Activated CD8-positive, alpha-beta memory T cell treated with anti-CD3 and anti-CD28 coated beads for 36 hours (primary cell): Measurements from ENCODE around the gene MAPK14. TPM values are rescaled to one million over a fixed set of nuclear protein-coding genes. Genes with fewer than 3 reads are reported as not detected.

Experiments
- CTCF ChIA-PET: fragments of 350-600 bp; sonication (Branson Sonifier 250); formaldehyde crosslinking; loops from one replicate; lab custom pipeline; 2021; ENCODE audit warnings: antibody characterized with exemption; lab: Charles Lee
- POLR2A ChIA-PET: fragments of 350-600 bp; sonication (Branson Sonifier 250); formaldehyde crosslinking; loops from one replicate; lab custom pipeline; 2021; ENCODE audit warnings: antibody characterized with exemption; lab: Charles Lee
- total RNA-seq, 2 experiments: library from RNA; stranded (reverse); gene quantifications; one replicate each; pipeline ENCODE4 v1.2.3, GENCODE V29; 2021

Gene MAPK14
- total RNA-seq, 2 experiments from 2014 or later, result 41.6 to 44.7 TPM

GRCh38 chr6:36063318-36064060 is 35.9 kb downstream of the MAPK14 start:
- ChIA-PET POLR2A (no interaction called here), CTCF (interaction anchor here (1.7 kb wide), 1 partner anchor 32 kb away, joined by 4 read pairs; no protein-coding TSS in a partner anchor)

GRCh38 chr6:36064770-36065396 is 37.3 kb downstream of the MAPK14 start:
- POLR2A ChIA-PET, result no interaction called here
- CTCF ChIA-PET, result interaction anchor here (1.1 to 1.7 kb wide), 2 partner anchors 9 to 30 kb away, joined by 3 to 4 read pairs; no protein-coding TSS in a partner anchor

GRCh38 chr6:36065916-36066315 is 38.3 kb downstream of the MAPK14 start:
- POLR2A ChIA-PET, result interaction anchor here (0.6 kb wide), 1 partner anchor 25 kb away, joined by 5 read pairs; no protein-coding TSS in a partner anchor
- CTCF ChIA-PET, result no interaction called here

DNA sequence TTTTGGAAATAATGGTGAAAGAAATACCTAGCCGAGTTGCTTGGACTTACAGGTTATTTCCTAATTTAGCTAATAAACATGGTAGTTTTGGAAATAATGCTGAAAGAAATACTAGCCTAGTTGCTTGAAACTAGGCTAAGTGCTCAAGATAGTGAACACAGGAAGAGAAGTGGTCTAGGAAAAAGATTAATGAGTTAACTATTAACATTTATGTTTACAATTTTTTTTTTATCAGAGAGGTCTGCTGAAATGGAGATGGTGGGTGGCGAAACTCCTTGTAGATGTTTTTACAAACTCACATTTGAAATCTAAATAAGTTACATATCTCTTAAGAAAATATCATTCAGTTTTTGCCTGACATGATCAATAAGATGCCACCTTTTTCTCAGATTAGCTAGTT is 39.2 kb downstream of the MAPK14 start:
- POLR2A ChIA-PET, result interaction anchor here (0.7 kb wide), 1 partner anchor 34 kb away, joined by 3 read pairs; no protein-coding TSS in a partner anchor
- CTCF ChIA-PET, result no interaction called here

DNA sequence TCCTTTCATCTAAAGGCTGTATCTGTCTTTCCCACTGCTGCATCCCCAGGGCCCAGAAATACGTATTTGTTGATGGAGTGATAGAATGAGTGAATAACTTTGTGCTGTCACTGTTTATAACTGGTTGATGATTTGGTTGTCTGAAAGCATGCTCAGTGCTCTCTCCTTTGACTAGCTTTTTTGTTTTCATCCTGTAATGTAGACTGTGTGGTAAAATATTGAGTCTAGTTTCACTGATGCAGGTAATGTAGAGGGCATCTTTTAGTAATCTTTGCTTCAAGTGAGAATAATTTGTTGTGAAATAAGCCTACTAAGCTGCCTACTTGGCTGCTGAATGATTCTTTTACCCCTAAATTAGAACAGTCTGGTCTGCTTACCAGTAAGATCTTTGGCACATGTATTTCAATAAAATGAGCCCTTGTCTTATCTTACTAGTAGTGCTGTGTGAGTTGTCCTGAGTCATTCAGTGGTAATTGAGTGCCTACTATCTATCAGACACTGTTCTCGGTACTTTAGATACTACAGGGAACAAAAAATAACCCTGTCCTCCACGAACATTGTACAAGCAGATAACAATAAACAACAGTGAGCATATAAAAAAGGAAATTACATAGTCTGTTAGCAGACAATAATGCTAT is 39.9 kb downstream of the MAPK14 start:
- ChIA-PET CTCF (no interaction called here), POLR2A (no interaction called here)

- POLR2A ChIA-PET, result no interaction called here
- CTCF ChIA-PET, result no interaction called here
Measured at GRCh38 chr6:36068012-36068392, 40.4 kb downstream of the MAPK14 start.

DNA sequence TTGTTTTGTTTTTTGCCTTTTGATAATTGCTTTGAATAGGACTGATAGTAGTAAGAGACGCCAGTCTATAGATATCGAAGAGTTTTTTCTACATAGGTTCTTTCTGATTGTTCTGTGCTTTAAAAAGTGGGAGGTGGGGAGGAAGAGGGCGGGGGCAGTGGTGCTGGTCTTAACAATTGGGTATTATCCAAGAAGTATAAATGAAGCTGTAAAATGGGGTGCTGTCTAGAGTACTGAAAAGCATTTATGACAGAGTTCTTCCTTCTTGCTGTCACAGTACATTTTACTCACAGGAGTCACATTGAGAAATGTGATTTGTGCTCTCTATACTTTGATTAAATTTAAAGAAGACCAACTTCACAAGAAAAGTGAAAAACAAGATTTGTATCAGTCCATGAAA is 41.0 kb downstream of the MAPK14 start:
- ChIA-PET POLR2A (no interaction called here), CTCF (interaction anchor here (0.8 kb wide), 1 partner anchor 41 kb away, joined by 3 read pairs; the partner anchor contains the start of gene MAPK14)

- POLR2A ChIA-PET, result no interaction called here
Measured at GRCh38 chr6:36069573-36069972, 42.0 kb downstream of the MAPK14 start.

DNA sequence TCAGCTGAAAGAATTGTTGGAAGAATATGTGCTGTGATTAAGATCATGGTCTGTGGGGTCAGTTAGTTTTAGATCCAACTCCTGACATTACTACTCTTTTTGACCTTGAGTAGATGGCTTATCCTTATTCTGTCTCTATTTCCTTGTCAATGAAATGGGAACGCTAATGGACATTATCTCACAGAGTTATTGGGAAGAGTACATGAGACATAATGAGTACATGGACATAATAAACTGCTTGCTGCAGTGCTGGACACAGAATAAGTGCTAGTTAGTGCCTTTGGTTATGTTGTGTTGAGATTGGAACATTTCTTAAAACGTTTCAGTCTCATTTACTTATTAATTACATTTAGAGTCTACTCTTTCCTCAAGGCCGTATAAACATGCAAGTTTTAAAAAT is 42.6 kb downstream of the MAPK14 start:
- ChIA-PET CTCF (no interaction called here), POLR2A (no interaction called here)

More at GRCh38 chr6:36069573-36069972, 42.0 kb downstream of the MAPK14 start:
- CTCF ChIA-PET, result interaction anchor here (0.6 kb wide), 1 partner anchor 26 kb away, joined by 5 read pairs; no protein-coding TSS in a partner anchor

GRCh38 chr6:36071281-36071680 is 43.7 kb downstream of the MAPK14 start:
- ChIA-PET POLR2A (no interaction called here), CTCF (interaction anchor here (1.4 kb wide), 1 partner anchor 44 kb away, joined by 4 read pairs; the partner anchor contains the start of gene MAPK14)

DNA sequence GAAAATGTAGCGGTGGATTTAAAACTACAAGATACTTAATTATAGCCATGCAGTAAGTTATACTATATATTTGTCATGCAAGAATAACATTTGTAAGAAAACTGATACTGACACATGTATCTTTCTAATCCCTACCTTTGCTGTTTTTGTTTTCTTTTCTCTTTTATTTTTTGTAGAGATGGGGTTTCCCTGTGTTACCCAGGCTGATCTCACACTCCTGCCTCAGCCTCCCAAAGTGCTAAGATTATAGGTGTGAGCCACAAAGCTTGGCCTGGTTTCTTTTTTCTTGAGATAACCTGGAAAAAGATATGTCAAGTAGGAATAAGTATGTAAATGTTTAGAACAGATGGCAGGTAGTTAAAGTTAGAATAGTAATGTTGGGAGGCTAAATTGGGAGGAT is 44.1 kb downstream of the MAPK14 start:
- CTCF ChIA-PET, result interaction anchor here (1.4 kb wide), 1 partner anchor 44 kb away, joined by 4 read pairs; the partner anchor contains the start of gene MAPK14

DNA sequence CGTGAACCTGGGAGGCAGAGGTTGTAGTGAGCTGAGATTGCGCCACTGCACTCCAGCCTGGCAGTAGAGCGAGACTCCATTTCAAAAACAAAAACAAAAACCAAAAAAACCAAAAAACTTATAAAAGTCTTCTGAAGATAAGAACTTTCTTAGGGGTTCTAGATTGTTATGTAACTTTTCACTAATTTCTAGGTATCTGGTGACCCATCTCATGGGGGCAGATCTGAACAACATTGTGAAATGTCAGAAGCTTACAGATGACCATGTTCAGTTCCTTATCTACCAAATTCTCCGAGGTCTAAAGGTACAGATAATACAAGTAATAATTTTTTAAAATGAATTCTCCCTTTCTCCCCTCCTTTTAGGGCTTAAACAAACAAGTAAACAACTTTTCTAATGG is 45.1 kb downstream of the MAPK14 start:
- POLR2A ChIA-PET, result no interaction called here
- CTCF ChIA-PET, result interaction anchor here (1.4 kb wide), 1 partner anchor 45 kb away, joined by 4 read pairs; the partner anchor contains the start of gene MAPK14

More for the DNA sequence above, 44.1 kb downstream of the MAPK14 start:
- POLR2A ChIA-PET, result no interaction called here

DNA sequence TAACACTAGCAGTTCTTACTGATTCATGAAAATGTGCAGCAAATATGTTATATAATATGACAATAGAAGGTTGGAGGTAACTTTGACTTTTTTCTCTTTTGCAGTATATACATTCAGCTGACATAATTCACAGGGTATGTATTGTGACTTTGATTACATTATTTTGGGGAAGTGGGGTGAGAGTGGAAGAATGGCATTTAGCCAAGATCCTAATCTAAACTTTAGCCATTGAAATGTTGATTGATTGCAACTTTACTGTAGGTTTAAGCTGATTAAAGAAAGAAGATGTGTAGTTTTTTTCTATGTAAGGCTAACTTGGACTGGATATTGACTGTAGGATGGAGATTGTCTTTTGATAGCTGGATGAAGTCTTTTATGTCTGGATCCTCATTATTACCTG is 46.0 kb downstream of the MAPK14 start:
- POLR2A ChIA-PET, result interaction anchor here (0.5 kb wide), 1 partner anchor 15 kb away, joined by 3 read pairs; no protein-coding TSS in a partner anchor
- CTCF ChIA-PET, result interaction anchor here (0.5 to 1.4 kb wide), 3 partner anchors 22 to 65 kb away, joined by 3 read pairs; partner anchors contain the start of gene MAPK14

DNA sequence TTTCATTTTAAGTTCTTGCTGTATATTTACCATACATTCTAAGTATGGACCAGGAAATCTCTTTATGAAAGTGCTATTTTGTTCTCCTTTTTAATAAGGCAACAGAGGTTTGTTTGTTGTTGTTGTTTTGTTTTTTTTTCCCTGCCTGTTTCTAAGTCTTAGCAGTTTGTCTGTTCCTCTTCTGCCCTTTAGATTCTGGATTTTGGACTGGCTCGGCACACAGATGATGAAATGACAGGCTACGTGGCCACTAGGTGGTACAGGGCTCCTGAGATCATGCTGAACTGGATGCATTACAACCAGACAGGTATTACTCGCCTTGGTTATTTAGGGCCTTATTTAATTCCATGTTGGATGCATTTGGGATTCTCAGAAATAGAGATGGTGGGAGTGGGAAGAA is 48.0 kb downstream of the MAPK14 start:
- ChIA-PET POLR2A (no interaction called here), CTCF (interaction anchor here (1.7 kb wide), 1 partner anchor 19 kb away, joined by 7 read pairs; no protein-coding TSS in a partner anchor)

GRCh38 chr6:36076178-36077063 is 48.8 kb downstream of the MAPK14 start:
- ChIA-PET POLR2A (no interaction called here), CTCF (interaction anchor here (1.7 kb wide), 1 partner anchor 19 kb away, joined by 7 read pairs; no protein-coding TSS in a partner anchor)

- POLR2A ChIA-PET, result no interaction called here
Measured at GRCh38 chr6:36078159-36078558, 50.6 kb downstream of the MAPK14 start.

DNA sequence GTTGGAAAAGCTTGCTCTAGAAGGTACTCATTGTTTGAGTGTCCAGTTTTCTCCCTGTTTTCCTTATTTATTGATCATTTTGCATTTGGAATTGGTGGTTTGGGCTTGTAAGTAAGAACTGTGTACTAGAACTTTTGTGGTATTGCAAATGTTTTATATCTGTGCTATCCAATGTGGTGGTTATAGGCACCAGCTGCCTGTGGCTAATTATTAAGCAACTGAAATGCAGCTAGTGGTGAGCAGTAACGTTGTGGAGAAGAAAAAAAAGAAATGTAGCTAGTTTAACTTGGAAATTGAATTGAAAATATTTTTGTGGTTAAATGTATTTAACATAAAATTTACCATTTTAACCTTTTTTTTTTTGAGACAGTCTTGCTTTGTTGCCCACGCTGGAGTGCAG is 52.0 kb downstream of the MAPK14 start:
- ChIA-PET POLR2A (no interaction called here), CTCF (interaction anchor here (0.9 kb wide), 1 partner anchor 15 kb away, joined by 3 read pairs; no protein-coding TSS in a partner anchor)

More at GRCh38 chr6:36078159-36078558, 50.6 kb downstream of the MAPK14 start:
- CTCF ChIA-PET, result no interaction called here

DNA sequence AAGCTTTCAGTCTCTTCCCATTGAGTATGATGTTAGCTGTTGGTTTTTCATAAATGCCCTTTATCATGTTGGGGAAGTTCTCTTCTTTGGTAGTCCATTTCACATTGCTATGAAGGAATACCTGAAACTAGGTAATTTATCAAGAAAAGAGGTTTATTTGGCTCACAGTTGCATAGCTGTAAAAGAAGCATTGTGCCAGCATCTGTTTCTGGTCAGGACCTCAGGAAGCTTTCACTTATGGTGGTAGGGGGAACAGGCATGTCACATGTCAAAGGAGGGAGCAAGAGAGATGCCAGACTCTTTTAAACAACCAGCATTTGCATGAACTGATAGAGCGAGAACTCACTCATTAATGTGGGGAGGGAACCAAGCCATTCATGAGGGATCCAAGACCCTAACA is 54.7 kb downstream of the MAPK14 start:
- CTCF ChIA-PET, result interaction anchor here (0.6 to 3.7 kb wide), 3 partner anchors 13 to 424 kb away, joined by 3 to 13 read pairs (median 3); no protein-coding TSS in a partner anchor
- POLR2A ChIA-PET, result no interaction called here
